ENCODE measurements around the gene OPA1.

Gene OPA1

GRCh38 chr3:193656445-193656844 lies 63.4 kb downstream of the OPA1 start:
- no peak for TF ChIP-seq ZNF274 (IDR thresholded peaks at IDR 0.05; ENCODE audit: low read depth, low read length)
- no peak overlapping the region for H3K4me3 ChIP-seq (ENCODE audit: low read length)

- no peak overlapping the region for H3K4me3 ChIP-seq (ENCODE audit: low read length)
- no peak for TF ChIP-seq ZNF274 (IDR thresholded peaks at IDR 0.05; ENCODE audit: low read depth, low read length)
Measured at GRCh38 chr3:193656878-193657282, 63.9 kb downstream of the OPA1 start.

GRCh38 chr3:193660171-193660570 lies 67.2 kb downstream of the OPA1 start:
- no peak for TF ChIP-seq ZNF274 (IDR thresholded peaks at IDR 0.05; ENCODE audit: low read depth, low read length)
- H3K4me3 ChIP-seq (ENCODE audit: low read length), result no peak overlapping the region

GRCh38 chr3:193660698-193661411 lies 67.8 kb downstream of the OPA1 start:
- no peak for TF ChIP-seq ZNF274 (IDR thresholded peaks at IDR 0.05; ENCODE audit: low read depth, low read length)
- H3K4me3 ChIP-seq (ENCODE audit: low read length), result no peak overlapping the region

GRCh38 chr3:193662757-193663322 lies 69.8 kb downstream of the OPA1 start:
- no peak overlapping the region for H3K4me3 ChIP-seq (ENCODE audit: low read length)
- TF ChIP-seq ZNF274 (IDR thresholded peaks at IDR 0.05; ENCODE audit: low read depth, low read length), result no peak

- no peak overlapping the region for H3K4me3 ChIP-seq (ENCODE audit: low read length)
- no peak for TF ChIP-seq ZNF274 (IDR thresholded peaks at IDR 0.05; ENCODE audit: low read depth, low read length)
Measured at GRCh38 chr3:193665370-193665989, 72.5 kb downstream of the OPA1 start.

- no peak for TF ChIP-seq ZNF274 (IDR thresholded peaks at IDR 0.05; ENCODE audit: low read depth, low read length)
- H3K4me3 ChIP-seq (ENCODE audit: low read length), result no peak overlapping the region
Measured at GRCh38 chr3:193673845-193674244, 80.8 kb downstream of the OPA1 start.

- TF ChIP-seq ZNF274 (IDR thresholded peaks at IDR 0.05; ENCODE audit: low read depth, low read length), result no peak
Measured at GRCh38 chr3:193674714-193675113, 81.7 kb downstream of the OPA1 start.

GRCh38 chr3:193677734-193678133 lies 84.7 kb downstream of the OPA1 start:
- no peak for TF ChIP-seq ZNF274 (IDR thresholded peaks at IDR 0.05; ENCODE audit: low read depth, low read length)
- H3K4me3 ChIP-seq (ENCODE audit: low read length), result no peak overlapping the region

More at GRCh38 chr3:193674714-193675113, 81.7 kb downstream of the OPA1 start:
- no peak overlapping the region for H3K4me3 ChIP-seq (ENCODE audit: low read length)

GRCh38 chr3:193680220-193680619 lies 87.2 kb downstream of the OPA1 start:
- TF ChIP-seq ZNF274 (IDR thresholded peaks at IDR 0.05; ENCODE audit: low read depth, low read length), result no peak
- no peak overlapping the region for H3K4me3 ChIP-seq (ENCODE audit: low read length)

GRCh38 chr3:193681631-193682030 lies 88.6 kb downstream of the OPA1 start:
- H3K4me3 ChIP-seq (ENCODE audit: low read length), result no peak overlapping the region
- TF ChIP-seq ZNF274 (IDR thresholded peaks at IDR 0.05; ENCODE audit: low read depth, low read length), result no peak

- H3K4me3 ChIP-seq (ENCODE audit: low read length), result no peak overlapping the region
- no peak for TF ChIP-seq ZNF274 (IDR thresholded peaks at IDR 0.05; ENCODE audit: low read depth, low read length)
Measured at GRCh38 chr3:193686665-193687483, 93.9 kb downstream of the OPA1 start.

GRCh38 chr3:193688834-193689714 lies 96.1 kb downstream of the OPA1 start:
- TF ChIP-seq ZNF274 (IDR thresholded peaks at IDR 0.05; ENCODE audit: low read depth, low read length), result no peak

More at GRCh38 chr3:193688834-193689714, 96.1 kb downstream of the OPA1 start:
- no peak overlapping the region for H3K4me3 ChIP-seq (ENCODE audit: low read length)
